NCI-H2107 treated with DMSO at 0.1 percent for 48 hours (cell line): ENCODE data around the gene PPEF2.
A peak's percentile ranks its signal among the peaks of the same experiment; 100 is the strongest.

Source experiments
- DNase-seq: peaks from one replicate; lab custom pipeline; 2025; ENCODE audit not compliant: unreplicated experiment; lab: John Stamatoyannopoulos, UW

PPEF2 gene

GRCh38 chr4:75834772-75835154 is 67.5 kb downstream of the PPEF2 start:
- DNase-seq: no peak

GRCh38 chr4:75834095-75834771 is 68.0 kb downstream of the PPEF2 start:
- DNase-seq: no peak

- peak; percentile 80 for DNase-seq
Measured at GRCh38 chr4:75831856-75832405, 70.3 kb downstream of the PPEF2 start.

- DNase-seq: no peak
Measured at GRCh38 chr4:75830906-75831305, 71.3 kb downstream of the PPEF2 start.

GRCh38 chr4:75823812-75824211 is 78.4 kb downstream of the PPEF2 start:
- DNase-seq: no peak

GRCh38 chr4:75822416-75822815 is 79.8 kb downstream of the PPEF2 start:
- no peak for DNase-seq

GRCh38 chr4:75821966-75822365 is 80.3 kb downstream of the PPEF2 start:
- DNase-seq: no peak

- no peak for DNase-seq
Measured at GRCh38 chr4:75821216-75821615, 81.0 kb downstream of the PPEF2 start.

- no peak for DNase-seq
Measured at GRCh38 chr4:75820676-75821075, 81.6 kb downstream of the PPEF2 start.

GRCh38 chr4:75820197-75820596 is 82.1 kb downstream of the PPEF2 start:
- DNase-seq: no peak

- no peak for DNase-seq
Measured at GRCh38 chr4:75819121-75819520, 83.1 kb downstream of the PPEF2 start.

- DNase-seq: no peak
Measured at GRCh38 chr4:75817901-75818300, 84.4 kb downstream of the PPEF2 start.
